Suppressor macrophage treated with lipopolysaccharide for 1 hour (primary cell): ENCODE measurements around the gene HEBP1.

Experiments
- DNase-seq, 3 donors: peaks; one replicate each; pipeline ENCODE4 v3.0.0-alpha.2; 2020 to 2022

The HEBP1 gene

DNA sequence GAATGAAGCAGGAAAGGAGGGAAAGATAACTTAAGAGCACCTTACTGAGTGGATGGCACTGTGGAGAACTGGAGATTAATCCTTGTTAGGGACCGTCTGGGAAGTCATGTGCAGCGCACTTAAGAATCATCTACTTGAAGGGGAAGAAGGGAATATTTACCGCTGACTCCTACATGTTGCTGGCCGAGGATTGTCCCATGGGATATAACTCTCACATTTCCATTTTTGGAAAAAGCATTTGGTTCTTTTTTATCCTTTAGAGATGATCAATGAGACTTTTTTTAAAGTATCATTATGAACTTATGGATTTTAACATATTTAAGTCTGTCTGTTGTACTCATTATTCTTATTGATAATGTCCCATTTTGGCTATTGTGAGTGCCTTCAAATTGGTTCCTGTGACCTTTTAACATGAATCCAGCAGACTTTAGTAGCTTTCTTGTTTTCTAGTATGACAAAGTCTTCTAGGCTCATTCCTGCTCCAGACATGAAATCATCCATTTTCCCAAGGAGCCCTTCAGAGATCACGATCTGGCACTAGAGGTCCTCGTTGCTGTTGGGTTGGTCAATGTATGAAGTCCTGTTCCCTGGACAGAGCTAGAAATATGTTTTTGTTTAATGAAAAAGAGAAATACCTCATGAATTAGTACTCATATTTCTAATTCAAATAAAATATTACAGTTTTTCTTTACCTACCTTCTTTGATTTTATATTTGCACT lies 23.9 kb upstream of the HEBP1 start:
- peak; percentile 55 to 80 (median 80) for DNase-seq

DNA sequence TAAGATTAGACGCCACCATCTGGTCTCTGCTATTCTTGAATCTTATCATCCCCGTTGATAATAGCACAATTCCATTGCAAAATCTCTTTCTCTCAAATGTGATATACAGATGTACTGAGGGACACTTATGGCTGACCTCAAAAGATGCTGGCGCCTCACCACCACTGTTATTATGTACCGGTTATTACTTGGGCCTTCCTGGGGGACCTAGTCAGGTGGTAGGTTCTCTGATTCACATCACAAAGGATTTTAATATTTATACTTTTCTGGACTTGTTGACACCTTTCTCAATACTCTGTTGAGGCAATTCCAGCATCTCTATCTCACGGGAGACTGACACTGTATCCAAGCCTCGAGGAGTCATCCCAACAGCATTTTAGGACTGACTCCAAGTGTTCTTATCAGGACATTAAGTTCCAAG lies 22.8 kb upstream of the HEBP1 start:
- DNase-seq = no peak

DNA sequence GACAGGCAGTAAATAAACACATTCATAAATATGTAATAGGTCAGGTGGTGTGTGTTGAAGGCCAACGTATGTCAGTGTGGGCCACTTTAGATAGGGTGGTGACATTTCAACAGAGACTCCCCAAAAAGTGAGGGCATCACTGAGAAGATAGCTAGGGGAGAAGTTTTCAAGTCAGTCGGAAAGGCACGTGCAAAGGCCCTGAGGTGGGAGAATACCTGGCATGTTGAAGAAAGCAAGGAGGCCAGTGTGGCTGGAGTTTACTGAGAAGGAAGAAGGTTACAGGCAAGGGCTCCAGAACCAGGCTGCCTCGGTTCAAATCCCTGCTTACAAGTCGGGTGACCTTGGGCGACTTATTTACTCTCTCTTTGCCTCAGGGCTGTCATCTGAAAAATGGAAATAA lies 11.0 kb upstream of the HEBP1 start:
- DNase-seq = no peak

DNA sequence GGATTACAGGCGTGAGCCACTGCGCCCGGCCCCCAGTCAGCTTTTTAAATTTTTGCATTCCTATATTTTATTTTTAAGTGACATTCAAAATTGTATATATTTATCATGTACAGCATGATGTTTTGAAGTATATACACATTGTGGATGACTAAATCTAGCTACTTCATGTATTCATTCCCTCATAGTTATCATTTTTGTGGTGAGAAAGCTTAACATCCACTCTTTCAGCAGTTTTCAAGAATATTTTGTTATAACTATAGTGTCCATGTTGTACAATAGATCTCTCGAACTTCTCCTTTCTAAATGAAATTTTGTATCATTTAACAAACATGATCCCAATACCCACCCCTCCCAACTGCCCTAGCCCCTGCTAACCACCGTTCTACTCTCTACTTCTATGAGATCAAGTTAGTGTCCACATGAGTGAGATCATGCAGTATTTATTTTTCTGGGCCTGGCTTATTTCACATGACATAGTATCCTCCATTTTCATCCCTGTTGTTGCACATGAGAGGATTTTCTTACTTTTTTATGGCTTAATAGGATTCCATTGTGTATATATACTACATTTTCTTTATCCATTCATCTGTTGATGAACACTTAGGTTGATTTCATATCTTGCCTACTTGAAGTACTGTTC lies 8.8 kb upstream of the HEBP1 start:
- no peak for DNase-seq

DNA sequence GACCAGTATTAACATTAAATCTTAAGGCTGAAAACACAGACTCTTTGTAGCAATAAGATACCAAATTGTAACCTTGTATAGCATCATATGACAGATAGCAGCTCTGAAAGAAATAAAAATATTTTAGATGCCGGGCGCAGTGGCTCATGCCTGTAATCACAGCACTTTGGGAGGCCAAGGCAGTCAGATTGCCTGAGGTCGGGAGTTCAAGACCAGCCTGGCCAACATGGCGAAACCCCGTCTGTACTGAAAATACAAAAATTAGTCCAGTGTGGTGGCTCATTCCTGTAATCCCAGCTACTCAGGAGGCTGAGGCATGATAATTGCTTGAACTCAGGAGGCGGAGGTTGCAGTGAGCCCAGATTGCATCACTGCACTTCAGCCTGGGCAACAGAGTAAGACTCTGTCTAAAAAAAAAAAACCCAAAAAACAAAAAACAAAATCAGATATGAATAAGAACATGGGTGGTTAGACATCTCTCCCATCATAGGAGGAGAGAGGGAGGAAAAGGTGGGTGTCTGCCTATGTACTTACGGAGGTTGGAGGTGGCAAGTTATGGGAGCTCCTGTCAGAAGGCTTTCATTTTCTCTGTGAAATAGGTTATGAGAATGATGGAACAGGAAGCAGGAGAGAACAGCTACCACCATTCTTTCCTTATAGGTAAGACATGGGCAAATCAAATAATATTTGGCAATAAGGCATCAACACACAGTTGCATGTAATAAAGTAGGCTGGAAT lies 7.6 kb upstream of the HEBP1 start:
- DNase-seq = no peak

DNA sequence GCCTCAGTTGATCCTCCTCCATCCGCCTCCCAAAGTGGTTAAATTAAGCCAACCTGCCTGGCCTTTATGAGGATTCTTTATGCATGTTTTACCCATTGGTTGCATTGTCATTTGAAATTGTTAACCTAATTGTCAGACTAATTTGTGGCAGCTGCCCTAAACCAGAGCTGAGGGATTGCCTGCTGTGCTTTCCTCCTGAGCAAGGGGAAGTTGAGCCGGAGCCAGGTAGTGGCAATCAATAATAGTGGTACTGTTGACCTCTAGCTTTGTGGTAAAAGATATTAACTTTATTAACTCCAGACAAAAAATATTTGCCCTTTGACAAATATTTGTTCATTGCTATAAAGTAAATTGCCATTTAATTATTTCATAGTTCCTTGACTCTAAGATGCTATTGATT lies 5.6 kb upstream of the HEBP1 start:
- no peak for DNase-seq

DNA sequence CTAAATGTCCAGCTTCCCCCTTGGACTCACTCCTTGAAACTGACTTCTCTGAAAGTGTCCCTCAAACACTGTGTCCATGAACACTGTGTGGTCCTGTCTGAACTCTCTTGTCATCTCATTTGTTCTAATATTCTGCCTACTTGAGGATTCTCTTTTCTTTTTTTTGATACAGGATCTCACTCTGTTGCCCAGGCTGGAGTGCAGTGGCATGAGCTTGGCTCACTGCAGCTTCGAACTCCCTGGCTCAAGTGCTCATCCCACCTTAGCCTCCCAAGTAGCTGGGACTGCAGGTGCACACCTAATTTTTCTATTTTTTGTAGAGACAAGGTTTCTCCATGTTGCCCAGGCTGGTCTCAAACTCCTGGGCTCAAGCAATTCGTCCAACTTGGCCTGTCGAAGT lies 4.9 kb upstream of the HEBP1 start:
- peak in 1 of 3 donors; percentile 13 for DNase-seq

DNA sequence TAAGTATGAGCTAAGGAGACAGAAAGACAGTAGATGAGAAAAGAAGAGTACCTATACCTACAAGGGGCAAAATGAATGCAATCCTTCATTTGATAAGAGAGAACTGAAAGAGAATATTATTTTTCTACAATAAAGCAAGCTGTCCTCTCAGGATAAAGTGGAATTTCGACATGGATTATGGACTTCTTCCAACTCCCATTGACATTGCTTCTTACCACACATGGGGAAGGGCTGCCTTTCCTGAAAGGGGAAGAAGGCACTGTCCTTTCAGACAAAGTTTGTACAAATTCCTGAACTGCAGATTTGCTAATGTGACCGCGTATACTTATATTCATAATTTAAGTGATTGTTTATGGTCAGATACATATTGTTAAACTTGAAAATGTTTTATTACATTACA lies 4.3 kb upstream of the HEBP1 start:
- peak; percentile 39 to 46 (median 41) for DNase-seq

DNA sequence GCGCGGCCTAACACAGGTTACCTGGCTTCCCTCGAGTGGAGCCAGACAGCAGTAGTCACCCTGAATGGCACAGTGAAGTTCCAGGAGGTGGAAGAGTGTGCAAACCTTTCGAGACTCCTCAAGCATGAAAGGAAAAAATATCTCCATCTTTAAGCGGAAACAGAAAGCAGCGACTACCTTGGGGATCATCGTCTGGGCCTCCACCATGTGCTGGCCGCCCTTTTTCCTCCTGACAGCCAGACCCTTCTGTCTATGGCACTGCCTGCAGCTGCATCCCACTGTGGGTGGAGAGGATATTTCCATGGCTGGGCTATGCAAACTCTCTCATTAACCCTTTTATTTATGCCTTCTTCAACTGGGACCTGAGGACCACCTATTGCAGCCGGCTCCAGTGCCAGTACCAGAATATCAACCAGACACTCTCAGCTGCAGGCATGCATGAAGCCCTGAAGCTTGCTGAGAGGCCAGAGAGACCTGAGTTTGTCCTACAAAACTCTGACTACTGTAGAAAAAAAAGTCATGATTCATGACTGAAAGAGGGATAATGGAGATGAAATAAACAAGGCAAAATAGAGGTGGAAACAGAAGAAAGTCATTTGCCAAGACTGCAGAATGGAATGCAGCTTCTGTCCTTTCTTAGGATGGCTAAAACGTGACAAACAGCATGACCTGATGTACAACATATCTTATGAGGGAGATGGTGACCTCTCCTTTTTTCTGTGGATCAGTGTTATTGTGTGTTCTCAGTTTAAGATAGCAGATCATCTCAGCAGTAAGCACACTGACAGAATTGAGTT lies 2.4 kb upstream of the HEBP1 start:
- no peak for DNase-seq

DNA sequence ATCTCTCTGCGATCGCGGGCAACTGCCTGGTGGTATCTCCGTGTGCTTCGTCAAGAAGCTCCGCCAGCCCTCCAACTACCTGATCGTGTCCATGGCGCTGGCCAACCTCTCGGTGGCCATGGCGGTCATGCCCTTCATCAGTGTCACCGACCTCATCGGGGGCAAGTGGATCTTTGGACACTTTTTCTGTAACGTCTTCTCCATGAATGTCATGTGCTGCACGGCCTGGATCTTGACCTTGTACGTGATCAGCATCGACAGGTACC lies 1.6 kb upstream of the HEBP1 start:
- no peak for DNase-seq

DNA sequence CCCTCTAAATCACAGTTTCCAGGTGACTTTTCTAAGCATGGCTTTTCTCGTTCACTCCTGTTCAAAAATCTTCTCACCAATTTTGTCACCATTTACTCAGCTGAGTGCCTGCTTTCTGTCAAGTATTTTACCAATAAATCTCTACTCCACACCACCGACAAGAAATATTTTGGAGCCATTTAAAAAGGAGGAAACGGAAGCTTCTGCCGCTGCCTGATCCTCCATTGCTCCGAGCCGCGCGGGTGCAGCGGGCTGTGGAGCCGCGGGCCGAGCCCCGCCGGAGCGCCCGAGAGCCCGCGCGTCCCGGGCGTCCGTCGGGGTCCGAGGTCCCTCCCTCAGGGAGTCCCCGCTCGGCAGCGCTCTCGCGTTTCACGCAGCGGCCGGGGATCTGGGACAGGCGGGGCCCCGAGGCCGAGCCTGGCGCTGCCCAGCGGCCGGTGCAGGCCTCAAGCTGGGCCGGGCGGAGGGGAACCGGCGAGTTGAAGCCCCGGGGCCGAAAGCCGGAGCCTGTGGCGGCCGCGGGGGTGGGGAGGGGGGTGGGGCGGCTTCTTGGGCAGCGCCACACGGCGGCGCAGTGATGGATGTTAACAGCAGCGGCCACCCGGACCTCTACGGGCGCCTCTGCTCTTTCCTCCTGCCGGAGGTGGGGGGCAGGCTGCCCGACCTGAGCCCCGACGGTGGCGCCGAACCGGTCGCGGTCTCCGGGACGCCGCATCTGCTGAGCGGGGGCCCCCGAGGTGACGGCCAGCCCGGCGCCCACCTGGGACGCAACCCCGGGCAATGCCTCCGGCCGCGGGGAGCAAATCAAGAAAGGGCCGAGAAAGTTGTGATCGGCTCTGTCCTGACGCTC lies 1.1 kb upstream of the HEBP1 start:
- peak; percentile 68 to 88 (median 76) for DNase-seq

DNA sequence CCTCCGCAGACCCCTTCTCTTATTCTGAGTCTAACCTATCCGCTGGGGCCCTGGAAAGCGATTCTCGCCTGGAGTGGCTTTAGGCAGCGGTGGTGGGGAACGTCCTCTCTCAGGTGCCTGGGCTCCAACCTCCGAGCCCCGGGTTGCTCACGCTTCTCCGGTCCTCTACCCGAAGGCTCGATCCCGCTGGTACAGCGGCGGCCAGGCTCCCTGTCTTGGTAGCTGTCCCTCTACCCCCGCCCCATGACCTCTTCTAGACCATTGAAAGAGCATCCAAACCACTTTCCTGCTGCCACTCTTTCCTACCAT lies 505 bp upstream of the HEBP1 start:
- DNase-seq = peak in 2 of 3 donors; percentile 35 to 64

DNA sequence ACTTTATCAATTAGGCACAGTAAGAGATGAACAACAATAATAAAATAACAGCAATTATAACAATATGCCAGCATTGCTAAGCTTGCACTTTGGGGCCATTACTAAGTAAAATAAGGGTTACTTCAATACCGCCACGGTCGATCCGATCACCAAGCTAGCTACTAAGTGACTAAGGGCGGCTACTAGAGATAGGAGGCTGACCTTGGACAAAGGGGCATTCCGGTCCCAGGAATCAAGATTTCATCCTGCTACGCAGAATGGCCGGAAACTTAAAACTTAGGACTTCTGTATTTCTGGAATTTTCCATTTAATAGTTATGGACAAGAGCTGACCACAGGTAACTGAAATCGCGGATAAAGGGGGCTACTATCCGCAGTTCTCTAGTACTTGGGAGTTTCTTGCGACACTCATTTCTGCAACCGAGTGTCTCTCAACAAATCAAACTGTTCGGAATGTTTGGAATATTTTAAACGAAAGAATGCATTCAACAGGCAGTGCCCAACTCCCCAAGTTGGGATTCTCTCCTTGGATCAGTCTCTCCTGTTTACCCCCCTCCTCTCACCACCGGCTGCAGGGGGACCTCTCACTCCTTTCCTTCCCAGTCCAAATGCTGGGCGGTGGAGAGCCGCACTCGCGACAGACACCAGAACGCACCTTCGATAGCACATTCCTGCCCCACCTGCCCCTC lies 650 bp downstream of the HEBP1 start:
- no peak for DNase-seq

DNA sequence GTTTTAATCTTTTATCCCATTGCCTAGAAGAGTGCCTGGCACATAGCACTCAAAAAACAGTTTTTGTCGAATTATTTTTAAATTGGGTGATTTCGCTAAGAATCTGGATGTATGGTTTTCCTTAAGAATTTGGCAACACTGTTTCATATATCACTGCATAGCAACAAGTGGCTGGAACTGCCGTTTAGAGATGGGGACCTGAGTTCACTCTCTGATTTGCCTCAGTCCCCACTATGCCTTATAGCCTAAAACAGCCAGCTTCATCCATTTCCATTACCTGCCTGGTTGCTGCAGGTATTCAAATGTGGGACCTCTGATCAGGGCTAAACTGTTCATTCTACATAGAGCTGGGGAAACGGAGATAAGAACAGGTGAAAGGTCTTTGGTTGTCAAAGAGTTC lies 1.8 kb downstream of the HEBP1 start:
- no peak for DNase-seq

DNA sequence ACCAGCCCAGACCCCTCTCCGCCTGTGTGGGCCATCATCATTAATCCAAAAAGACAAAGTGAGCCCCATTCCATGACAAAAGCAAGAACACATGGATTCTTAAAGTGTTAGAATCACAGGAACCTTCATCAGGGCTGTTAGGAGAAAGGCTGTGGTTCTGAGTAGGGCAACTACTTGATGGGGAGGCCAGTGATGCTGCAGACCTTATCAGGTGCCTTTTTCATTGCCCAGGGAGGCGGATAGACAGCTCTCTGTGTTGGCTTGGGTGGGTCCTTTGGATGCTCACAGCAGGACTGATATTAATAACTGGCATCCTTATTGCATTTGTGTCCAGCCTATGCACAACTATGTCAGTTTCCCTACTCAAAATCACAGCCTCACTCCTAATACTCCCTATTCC lies 2.3 kb downstream of the HEBP1 start:
- DNase-seq = no peak

DNA sequence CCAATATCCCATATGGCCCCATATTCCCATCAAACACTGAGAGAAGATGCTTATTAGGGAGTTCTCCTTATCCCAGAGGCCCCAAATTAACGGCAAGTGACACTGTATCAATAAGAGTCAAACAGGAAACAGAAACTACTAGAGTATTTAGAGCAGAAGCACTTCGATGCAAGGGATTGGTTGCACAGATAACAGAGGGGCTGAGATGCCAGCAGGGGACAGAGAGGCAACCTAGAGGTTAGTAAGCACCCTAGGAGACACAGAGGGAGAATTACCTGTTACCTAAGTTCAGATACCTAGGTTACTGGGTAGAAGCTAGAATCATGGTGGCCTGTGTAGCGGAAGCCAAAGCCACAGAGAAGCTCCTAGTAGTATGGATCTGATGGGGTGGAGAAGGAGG lies 2.9 kb downstream of the HEBP1 start:
- no peak for DNase-seq

DNA sequence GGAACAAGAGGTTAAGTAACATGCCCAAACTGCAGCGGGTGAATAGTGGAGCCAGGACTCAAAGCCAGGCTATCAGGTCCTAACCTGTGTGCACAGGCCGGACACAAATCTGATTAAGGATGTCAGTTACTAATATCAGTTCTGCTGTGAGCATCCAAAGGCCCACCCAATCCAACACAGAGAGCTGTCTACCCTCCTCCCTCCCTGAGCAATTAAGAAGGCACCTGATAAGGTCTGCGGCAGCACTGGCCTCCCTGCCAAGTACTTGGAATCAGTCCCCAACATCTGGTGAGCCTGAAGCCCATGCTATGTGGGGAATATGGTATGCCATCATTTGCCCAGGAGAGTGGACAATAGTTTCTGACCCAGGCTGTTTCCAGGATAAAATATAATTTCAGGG lies 3.9 kb downstream of the HEBP1 start:
- DNase-seq = no peak

DNA sequence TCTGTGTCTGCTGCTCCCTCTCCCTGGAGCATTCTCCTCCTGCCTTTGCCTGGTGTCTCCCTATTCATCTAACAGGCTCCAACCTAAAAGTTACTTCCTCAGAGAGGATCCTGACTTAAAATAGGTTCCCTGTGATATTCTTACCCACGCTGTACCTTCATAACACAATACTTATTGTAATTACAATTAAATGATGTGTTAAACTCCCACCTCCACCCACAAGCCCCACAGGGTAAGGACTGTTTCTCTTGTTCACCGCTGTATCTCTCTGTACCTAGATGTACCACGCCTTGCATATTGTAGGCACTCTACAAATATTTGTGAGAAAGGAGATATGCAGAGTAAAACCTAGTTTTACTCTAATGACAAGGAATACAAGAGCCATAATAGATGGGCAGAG lies 5.0 kb downstream of the HEBP1 start:
- DNase-seq = no peak

DNA sequence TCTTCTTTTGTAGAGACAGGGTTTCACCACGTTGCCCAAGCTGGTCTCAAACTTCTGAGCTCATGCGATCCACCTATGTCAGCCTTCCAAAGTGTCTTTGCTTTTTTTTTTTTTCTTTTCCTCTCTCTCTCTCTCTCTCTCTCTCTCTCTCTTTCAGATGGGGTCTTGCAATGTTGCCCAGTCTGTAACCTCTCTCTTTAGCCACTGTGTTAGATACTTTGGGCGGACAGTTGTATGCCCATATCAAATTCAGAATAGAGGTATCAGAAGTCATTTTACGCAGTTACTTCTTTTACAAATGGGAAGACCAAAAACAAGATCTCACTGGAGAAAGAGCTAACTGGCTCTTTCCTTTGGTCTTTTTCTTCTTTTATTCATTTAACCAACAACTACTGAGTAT lies 6.7 kb downstream of the HEBP1 start:
- DNase-seq = no peak

DNA sequence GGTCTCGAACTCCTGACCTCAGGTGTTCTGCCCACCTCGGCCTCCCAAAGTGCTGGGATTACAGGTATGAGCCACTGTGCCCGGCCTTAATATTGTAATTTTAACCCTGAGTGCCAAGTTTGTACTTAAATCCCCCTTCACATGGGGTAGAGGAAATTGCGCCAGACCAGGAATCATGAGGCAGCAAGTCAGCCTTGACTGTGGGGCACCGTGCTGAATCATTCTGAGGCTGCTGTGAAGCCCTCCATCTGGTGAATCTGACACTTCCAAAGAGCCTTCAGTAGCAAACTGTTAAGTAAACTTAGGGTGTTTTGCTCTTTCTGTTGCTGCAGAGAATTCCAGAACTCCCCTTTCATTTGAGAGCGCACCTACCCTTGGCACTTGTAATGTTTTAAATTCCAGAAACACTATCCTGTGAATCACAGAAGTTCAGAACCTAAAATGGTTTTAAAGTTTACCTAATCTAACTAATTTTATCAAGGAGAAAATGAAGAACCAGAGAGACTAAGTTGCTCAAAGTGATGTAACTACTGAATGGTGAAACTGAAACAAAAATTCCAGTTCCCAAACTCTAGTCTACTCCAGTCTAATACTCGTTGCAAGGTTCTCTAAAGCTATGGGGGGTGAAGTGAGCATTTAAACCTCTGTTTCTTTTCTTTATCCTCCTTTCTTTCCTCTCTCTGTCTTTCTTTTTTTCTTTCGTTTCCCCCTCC lies 7.5 kb downstream of the HEBP1 start:
- peak; percentile 88 to 92 (median 89) for DNase-seq

DNA sequence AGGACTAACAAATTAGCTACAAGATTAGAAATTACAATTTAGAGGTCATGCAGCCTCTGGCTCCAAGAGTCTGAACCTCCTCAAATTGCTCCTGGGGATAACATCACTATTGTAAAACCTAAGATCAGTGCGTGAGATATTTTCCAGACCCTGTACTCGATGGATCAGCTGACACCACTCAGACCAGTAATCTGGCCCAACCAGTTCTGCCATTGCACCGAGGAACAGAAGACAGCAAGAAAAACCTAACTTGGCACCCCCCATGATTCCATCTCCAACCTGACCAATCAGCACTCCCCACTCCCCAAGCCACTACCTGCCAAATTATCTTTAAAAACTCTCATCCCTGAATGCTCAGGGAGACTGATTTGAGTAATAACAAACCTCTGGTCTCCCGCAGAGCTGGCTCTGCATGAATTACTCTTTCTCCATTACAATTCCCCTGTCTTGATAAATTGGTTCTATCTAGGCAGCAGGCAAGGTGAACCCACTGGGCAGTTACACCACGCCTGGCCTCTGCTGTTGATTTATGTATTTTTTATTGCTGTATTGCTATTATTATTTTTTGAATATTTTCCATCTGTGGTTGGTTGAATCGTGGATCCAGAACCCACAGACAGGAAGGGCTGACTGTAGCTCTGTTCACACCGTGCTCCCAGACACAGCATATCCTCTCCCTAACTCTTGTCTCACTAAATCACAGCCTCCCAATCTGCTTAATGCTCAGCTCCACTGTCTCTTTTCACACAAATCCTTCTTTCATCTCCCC lies 9.2 kb downstream of the HEBP1 start:
- no peak for DNase-seq
